ENCODE measurements around the gene DNAJC4.

DNAJC4 gene

DNA sequence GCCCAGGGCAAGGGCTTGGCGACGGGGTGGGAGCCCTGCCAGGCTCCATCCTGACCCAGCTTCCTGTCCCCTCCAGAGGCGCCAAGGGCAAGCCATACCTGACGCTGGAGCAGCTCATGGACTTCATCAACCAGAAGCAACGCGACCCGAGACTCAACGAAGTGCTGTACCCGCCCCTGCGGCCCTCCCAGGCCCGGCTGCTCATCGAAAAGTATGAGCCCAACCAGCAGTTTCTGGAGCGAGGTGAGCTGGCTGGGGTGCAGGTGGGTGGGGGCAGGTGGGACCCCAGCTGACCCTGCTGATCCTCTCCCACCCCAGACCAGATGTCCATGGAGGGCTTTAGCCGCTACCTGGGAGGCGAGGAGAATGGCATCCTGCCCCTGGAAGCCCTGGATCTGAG is 26.0 kb downstream of the DNAJC4 start:
- no peak for DNase-seq (ENCODE audit: low read depth in 2 of 2, low spot score in 1 of 2)

DNA sequence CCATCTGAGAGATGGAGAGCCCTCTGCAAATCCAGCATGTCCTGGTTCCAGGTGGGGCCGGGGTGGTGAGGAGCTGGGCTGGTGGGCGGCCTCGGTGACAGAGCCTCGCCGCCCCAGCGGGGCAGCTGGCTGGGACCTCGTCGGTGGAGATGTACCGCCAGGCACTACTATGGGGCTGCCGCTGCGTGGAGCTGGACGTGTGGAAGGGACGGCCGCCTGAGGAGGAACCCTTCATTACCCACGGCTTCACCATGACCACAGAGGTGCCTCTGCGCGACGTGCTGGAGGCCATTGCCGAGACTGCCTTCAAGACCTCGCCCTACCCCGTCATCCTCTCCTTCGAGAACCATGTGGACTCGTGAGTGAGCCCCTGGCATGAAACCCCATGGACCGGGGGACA is 28.0 kb downstream of the DNAJC4 start:
- no peak for DNase-seq (ENCODE audit: low read depth in 2 of 2, low spot score in 1 of 2)

DNA sequence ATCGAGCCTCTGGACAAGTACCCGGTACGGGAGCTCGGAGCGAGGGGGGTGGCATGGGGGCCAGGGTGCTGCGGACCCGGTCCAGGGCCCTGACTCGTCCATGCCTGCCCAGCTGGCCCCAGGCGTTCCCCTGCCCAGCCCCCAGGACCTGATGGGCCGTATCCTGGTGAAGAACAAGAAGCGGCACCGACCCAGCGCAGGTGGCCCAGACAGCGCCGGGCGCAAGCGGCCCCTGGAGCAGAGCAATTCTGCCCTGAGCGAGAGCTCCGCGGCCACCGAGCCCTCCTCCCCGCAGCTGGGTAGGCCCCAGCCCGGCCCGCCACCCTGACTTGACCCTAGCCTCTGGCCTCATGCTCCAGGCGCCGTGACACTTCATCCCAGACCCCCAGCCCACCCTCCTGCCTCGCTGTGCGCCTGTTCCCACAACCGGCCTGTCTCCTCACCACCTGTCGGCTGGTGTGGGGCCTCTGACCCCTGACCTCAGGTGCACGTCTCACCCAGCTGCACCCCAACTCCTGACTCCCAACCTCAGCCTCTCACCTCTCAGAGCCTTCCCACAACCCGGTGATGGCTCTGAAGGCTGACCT is 28.7 kb downstream of the DNAJC4 start:
- no peak for DNase-seq (ENCODE audit: low read depth in 2 of 2, low spot score in 1 of 2)

DNA sequence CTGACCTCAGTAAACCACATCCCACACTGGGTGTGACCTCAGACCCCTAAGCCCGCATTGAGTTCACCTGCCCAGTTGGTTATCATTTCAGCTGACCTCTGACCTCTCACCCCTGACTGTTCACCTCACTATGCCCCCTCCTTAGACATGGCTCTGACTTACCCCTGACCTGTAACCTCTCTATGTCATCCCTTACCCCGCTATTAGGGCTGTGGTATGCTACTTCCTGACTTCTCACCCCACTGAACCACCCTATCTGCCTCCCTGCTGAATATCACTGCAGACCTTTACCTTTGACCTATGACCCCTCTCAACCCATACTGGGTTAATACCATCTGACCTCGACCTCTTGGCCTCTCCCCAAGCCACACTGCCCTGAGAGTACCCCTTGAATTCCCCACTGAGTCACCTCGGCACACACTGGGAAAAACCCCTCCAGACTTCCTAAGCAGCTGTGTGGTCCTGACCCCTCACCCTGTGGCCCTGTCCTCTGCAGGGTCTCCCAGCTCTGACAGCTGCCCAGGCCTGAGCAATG is 29.3 kb downstream of the DNAJC4 start:
- no peak for DNase-seq (ENCODE audit: low read depth in 2 of 2, low spot score in 1 of 2)

DNA sequence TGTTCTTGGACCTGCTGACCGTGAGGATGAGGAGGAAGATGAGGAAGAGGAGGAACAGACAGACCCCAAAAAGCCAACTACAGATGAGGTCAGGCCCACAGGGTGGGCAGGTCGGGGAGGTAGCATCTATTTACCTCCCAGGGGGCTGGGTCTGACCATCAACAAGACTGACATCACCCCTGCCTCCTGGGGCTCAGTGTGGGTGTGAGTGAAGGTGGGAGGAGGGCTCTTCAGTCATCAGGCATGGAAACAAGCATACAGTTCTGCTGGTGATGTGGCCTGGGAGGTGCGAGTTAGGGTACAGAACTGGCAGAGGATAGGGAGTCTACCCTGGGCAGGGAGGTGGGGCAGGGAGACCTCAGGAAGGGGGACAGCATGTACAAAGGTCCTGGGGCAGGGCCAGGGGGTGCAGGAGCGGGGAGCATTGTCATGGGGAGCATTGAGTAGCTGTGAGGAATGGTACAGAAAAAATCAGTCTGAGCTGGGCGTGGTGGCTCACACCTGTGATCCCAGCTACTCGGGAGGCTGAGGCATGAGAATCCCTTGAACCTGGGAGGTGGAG is 29.9 kb downstream of the DNAJC4 start:
- no peak for DNase-seq (ENCODE audit: low read depth in 2 of 2, low spot score in 1 of 2)

DNA sequence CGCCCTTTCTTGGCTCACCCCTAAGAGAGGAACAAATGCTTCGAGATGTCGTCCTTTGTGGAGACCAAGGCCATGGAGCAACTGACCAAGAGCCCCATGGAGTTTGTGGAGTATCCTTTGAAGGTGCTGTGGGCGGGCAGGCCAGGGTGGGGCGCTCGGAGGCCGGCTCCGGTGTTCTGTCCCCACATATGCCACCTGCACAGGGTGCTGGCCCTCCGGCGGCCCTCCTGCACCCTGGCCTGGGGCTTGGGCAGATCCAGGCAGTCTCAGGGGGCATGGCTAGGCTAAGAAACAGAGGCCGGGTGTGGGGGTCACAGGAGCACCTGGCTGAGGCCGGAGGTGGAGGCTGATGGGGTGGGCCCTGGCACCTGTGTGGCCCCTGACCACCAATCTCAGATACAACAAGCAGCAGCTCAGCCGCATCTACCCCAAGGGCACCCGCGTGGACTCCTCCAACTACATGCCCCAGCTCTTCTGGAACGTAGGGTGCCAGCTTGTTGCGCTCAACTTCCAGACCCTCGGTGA is 31.3 kb downstream of the DNAJC4 start:
- no peak for DNase-seq (ENCODE audit: low read depth in 2 of 2, low spot score in 1 of 2)

DNA sequence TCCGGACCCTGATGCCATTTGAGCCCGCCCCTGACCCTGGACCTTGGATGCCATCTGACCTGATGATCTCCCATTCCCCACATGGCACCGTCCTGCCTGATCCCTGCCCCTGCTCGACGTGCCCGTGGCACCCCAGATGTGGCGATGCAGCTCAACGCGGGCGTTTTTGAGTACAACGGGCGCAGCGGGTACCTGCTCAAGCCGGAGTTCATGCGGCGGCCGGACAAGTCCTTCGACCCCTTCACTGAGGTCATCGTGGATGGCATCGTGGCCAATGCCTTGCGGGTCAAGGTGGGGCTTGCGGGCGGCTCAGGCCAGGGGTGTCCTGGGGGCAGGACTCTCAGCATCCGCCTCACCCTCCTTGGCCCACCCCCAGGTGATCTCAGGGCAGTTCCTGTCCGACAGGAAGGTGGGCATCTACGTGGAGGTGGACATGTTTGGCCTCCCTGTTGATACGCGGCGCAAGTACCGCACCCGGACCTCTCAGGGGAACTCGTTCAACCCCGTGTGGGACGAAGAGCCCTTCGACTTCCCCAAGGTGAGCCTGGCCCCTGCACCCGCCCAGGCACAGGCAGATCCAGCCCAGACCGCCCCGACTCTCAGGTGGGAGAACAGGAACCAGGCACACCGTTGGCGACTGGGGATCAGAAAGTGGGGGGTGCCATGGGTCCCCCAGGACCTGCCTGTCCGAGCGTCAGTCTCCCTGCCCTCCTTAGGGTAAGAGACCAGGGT is 32.1 kb downstream of the DNAJC4 start:
- no peak for DNase-seq (ENCODE audit: low read depth in 2 of 2, low spot score in 1 of 2)

DNA sequence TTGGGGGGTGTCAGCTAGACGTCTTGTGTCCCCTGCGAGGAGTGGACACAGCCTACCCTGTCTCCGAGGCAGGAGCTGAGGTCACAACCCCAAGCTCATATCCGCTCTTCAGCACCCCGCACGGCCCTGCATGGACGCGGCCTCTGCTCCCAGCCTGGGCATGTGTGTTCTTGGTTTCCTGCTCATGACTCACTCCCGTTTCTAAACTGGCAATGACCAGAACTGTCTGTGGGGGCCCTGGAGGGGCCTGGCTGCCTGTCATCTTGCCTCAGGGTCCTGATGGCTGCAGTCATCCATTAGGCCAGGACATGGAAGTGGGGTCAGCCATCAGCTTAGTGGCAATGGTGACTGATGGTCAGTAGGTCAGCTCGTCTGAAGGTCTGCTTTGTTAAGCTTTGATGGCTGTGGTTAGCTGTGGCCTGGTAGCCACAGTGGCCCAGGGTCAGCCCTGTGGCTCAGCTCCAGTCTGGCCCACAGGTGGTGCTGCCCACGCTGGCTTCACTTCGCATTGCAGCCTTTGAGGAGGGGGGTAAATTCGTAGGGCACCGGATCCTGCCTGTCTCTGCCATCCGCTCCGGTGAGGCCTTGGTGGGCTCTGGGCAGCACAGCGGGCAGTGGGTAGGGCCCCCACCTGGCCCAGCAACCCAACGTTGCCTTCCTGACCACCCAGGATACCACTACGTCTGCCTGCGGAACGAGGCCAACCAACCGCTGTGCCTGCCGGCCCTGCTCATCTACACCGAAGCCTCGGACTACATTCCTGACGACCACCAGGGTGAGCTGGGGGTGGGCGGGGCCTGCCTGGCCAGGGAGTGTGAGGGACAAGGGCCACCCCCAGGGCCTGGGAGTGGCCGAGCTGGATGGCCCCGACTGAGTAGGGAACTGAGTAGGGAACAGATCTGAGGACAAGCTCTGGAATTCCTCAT is 32.9 kb downstream of the DNAJC4 start:
- no peak for DNase-seq (ENCODE audit: low read depth in 2 of 2, low spot score in 1 of 2)

DNA sequence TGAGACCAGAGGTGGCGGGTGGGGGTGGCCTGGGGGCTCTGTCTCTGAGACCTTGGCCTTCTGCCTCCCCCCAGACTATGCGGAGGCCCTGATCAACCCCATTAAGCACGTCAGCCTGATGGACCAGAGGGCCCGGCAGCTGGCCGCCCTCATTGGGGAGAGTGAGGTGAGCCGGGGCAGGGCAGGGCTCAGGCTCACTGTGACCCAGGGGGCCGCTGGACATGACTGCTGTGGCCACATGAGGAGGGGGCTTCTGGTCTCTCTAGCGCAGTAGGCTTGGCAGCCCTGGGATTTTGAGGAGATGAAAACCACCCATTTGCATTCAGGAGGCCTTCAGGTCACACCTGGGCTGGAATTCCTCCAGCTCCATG is 33.6 kb downstream of the DNAJC4 start:
- no peak for DNase-seq (ENCODE audit: low read depth in 2 of 2, low spot score in 1 of 2)

DNA sequence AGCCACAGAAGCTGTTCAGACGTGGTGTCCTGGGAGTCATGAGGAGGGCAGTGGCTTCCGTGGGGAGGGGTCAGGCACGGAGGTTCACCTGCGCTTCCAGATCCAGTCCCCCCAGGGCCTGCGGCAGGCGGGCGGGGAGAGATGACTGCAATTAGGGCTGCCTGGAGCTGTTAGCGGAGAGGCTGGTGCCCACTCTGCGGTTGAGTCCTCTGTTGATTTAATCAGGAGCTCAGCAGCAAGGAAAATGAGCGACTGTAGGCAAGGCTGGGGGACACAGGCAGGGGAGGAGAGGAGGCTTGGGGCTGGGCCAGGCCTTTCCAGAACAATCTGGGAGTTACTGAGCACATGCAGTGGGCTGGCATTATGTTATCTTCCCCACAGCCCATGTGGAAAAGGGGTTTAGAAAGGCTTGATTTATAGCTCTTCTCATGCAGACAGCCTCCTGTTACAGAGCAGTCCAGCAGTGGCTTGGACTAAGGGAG is 34.1 kb downstream of the DNAJC4 start:
- no peak for DNase-seq (ENCODE audit: low read depth in 2 of 2, low spot score in 1 of 2)

DNA sequence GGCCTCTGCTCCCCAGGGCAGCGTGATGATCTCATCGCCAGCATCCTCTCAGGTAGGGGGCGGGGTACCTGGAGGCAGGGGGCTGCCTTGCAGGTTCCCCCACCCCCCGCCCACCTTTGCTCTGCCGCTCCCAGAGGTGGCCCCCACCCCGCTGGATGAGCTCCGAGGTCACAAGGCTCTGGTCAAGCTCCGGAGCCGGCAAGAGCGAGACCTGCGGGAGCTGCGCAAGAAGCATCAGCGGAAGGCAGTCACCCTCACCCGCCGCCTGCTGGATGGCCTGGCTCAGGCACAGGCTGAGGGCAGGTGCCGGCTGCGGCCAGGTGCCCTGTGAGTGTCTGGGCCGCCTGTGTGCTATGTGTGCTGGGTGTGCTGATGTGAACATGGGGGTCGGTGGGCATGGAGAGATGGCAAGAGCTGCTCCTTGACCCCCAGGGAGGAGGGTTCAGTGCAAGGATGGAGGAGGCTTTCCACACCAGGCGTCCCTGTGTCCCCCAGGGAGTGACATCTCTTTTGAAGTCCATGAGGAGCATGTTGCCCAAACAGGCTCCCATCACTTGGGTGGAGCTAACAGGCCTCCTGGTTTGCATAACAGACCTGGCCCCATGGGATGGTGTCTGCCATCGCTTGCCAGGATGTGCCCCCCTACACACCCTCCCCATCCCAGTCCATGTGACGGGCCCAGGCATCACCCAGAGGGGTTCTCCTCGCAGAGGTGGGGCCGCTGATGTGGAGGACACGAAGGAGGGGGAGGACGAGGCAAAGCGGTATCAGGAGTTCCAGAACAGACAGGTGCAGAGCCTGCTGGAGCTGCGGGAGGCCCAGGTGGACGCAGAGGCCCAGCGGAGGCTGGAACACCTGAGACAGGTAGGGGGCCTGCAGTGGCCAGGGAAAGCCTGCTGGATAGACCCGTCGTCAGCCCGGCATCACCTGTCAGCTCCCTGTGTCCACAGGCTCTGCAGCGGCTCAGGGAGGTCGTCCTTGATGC is 35.1 kb downstream of the DNAJC4 start:
- no peak for DNase-seq (ENCODE audit: low read depth in 2 of 2, low spot score in 1 of 2)

DNA sequence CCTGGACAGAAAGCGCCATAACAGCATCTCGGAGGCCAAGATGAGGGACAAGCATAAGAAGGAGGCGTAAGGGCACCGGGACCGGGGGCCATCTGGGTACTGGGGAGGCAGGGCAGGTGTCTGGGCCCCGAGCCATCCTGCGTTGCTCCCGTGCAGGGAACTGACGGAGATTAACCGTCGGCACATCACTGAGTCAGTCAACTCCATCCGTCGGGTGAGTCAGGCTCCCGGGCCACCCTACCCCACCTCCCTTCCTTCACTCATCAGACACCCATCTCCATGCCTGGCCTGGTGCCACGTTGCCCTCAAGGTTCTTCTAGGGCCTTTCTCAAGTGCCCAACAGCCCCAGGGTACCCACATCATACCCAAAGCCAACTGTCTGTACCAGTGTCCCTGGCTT is 36.0 kb downstream of the DNAJC4 start:
- DNase-seq (ENCODE audit: low read depth in 2 of 2, low spot score in 1 of 2) = no peak

DNA sequence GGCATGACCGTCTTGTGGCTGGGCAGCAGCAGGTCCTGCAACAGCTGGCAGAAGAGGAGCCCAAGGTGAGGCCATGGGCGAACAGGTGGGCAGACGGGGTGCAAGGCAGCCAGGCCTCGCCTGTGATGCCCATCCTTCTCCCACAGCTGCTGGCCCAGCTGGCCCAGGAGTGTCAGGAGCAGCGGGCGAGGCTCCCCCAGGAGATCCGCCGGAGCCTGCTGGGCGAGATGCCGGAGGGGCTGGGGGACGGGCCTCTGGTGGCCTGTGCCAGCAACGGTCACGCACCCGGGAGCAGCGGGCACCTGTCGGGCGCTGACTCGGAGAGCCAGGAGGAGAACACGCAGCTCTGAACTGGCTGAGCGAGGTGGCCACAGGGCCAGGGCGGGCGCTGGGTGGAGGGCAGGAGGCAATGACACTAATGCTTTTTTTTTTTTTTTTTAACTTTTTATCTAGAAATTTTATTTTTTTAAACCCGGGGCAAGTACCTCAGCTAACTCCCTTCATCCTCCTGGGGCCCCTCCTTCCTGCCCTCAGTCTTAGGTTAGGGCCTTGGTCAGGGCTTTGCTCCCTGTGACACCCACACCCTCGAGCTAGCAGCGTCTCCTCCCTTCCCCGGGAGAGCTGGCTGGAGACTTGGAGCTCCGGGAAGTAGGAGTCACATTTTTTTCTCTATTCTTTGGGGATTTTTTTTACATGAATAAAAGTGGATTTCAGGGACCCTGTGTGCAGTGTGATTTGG is 37.0 kb downstream of the DNAJC4 start:
- no peak for DNase-seq (ENCODE audit: low read depth in 2 of 2, low spot score in 1 of 2)

DNA sequence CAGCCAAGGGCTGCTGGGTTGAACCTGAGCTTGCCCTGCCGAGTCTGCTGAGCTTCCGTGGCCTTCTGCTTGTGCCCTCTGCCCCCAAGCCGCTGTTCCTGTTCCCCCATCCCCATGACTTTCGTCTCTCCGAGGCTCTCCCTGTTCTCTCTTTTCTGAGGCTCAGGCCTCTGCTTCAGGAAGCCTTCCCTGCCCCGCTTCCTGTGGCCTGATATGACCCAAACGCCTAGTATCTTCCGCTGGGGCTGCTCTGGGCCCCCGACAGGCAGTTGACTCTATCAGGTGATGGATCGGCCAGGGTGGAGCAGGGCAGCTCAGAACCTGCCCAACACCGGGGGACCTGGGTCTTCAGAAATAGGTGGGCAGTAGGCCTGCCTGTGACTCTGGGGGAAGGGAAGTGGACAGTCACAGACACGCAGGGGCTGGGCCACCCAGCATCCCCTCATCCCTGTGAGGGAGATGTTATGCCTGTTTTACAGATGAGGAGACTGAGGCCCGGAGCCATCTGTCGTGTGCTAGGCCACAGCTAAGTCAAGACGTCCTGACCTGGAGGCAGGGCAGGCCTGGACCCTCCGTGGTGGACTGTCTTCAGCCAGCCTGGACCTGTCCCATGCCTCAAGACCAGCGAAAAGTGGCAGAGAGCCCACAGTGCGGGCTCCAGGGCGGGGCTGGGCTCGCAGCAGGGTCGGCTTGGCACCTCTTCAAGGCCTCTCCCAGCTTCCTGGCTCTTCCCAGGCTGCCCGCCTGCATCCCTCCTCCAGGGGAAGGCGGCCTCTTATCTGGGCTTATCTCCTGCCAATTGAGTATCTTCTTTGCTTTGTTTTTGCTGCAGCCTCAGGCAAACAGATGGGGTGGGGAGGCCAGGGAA is 37.9 kb downstream of the DNAJC4 start:
- DNase-seq (ENCODE audit: low read depth in 2 of 2, low spot score in 1 of 2) = no peak

DNA sequence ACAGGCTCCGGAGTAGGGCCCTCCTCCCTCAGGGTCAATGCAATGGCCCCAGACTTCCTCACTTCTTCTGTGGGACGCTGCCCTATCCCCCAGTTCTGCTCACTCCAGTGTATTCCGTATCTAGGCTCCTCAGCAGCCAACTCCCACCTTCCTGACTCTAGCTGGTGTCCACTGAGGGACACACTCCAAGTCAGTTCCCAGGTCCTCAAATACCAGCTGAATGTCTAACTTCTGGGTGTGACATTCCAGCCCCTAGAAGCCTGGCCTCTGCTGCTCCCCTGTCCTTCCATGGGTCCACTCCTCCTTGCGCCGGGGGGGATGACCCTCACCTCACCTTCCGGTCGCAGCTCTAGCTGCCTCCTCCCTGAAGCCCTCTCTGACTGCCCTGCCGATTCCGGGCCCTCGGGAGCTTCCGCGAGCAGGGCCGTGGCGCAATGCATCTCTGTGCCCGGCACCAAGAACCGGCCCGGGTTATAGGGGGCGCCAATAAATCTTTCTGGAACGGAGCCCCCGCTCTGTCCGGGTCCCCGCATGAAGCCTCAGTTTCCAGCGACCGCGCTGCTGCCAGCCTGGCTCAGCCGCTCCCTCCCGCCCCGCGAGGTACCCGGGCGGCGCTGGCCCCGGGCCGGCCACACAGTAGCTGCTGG is 38.7 kb downstream of the DNAJC4 start:
- no peak for DNase-seq (ENCODE audit: low read depth in 2 of 2, low spot score in 1 of 2)

DNA sequence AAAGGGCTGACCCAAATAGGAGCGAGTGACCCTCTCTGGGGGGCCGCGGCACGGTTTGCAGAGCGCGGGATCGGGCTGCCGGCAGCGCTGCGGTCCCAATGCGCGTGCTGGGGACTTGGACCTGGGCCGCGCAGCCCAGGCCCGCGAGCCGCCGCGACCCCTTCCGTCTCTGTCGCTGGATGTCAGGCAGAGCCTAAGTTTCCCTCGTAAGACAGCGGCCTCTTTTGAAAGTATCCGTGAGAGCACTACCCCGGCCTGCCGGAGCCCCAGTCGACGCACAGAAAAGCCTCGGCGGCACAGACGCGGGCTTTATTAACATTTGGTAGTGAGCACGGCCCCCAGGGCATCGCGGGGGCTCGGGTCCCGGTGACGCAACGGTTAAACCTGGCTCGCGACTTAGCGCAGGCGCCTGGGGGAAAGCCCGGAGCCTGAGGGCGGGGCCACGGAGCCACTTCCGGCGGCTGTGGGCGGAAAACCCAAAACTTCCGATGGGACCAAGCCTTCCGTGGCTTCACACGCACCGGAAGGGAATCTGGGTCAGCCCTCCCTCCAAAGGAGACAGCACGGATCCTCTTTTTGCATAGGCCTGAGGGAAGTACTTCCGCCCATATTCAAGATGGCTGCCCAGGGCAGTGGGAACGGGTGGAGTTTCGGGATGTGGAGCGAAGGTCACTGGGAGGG is 39.3 kb downstream of the DNAJC4 start:
- peak; percentile 96 to 97 for DNase-seq (ENCODE audit: low read depth in 2 of 2, low spot score in 1 of 2)
